GM18909 (cell line): Measurements from ENCODE around the gene CYB561.

Source experiments
- ATAC-seq: cut with Tn5 transposase; IDR thresholded peaks from one replicate; pipeline ENCODE4 v1.9.1; 2021; ENCODE audit warnings: mild to moderate bottlenecking; ENCODE audit not compliant: unreplicated experiment, poor library complexity

Gene CYB561

GRCh38 chr17:63445954-63446752 lies at the start of gene CYB561:
Gene CYB561 (minus strand): TSS chr17:63446306. CDS start chr17:63437547, 8,759 bp downstream.
- ATAC-seq, result peak; percentile 61

DNA sequence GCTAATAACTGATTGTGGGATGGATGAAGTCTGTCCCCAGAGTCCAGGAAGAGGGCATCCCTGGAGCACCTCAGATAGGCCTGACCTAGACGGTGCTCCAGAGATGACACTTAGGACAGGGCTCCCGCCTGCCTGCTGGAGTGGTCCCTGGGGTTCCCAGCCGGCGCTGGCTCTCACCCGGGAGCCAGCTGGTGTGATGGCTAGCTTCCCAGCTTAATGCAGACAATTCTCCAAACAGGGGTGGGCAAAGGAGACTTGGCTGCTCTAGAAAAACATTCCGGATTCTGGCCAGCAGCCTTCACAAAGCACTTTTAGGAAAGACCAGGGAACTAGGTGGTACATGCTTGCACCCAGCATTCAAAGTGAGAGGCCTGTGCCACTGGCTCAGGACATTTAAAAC lies 49.4 kb upstream of the CYB561 start:
- no peak for ATAC-seq

GRCh38 chr17:63494300-63494928 lies 48.3 kb upstream of the CYB561 start:
- no peak for ATAC-seq

- no peak for ATAC-seq
Observed at GRCh38 chr17:63493411-63493810, 47.3 kb upstream of the CYB561 start.

- no peak for ATAC-seq
Observed at GRCh38 chr17:63492940-63493339, 46.8 kb upstream of the CYB561 start.

- no peak for ATAC-seq
Observed at GRCh38 chr17:63491977-63492618, 46.0 kb upstream of the CYB561 start.

GRCh38 chr17:63491413-63491812 lies 45.3 kb upstream of the CYB561 start:
- no peak for ATAC-seq

DNA sequence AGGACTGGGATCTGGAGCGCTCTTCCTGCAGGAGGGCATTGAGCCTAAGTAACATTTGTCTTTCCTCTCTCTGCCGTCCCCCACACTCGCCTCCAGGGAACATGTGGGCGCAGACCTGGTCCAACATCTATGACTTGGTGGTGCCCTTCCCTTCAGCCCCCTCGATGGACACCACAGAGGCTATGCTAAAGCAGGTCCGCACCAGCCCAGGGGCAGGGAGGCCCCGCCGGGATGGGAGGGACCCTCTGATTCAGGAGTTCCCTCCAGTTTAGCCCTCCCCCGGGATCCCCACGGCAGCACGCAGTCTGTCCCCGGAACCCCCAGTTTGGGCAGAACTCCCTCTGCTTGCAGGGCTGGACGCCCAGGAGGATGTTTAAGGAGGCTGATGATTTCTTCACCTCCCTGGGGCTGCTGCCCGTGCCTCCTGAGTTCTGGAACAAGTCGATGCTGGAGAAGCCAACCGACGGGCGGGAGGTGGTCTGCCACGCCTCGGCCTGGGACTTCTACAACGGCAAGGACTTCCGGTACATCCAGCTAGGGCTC lies 44.8 kb upstream of the CYB561 start:
- no peak for ATAC-seq

DNA sequence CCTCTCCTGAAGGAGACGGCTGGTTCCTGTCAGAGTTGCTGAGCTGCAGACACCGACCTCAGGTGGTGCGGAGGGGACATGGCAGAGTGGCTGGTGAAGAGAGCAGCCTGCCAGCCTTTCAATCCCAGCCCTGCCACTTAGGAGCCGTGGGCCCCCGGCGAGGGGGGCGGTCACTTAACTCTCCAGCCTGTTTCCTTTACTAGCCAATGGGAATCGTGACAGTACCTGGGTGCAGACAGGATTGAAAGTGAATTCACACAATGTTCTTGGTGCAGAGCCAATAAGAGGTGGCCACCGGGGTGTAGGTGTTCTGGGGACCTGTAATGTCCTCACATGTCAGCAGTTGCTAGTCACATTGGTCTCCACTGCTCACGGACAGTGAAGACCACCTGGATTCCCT lies 44.2 kb upstream of the CYB561 start:
- no peak for ATAC-seq

GRCh38 chr17:63489291-63489690 lies 43.2 kb upstream of the CYB561 start:
- no peak for ATAC-seq

DNA sequence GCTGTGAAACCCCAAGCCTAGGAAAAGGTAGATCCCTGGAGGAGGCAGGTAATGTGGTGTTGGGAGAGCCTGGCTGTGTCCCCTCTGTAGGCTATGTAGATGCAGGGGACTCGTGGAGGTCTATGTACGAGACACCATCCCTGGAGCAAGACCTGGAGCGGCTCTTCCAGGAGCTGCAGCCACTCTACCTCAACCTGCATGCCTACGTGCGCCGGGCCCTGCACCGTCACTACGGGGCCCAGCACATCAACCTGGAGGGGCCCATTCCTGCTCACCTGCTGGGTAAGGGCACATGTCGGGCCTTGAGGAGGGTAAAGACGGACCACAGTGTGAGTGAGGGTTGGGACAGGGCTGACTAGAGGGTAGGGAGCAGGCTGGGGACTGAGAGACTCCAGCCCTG lies 42.7 kb upstream of the CYB561 start:
- no peak for ATAC-seq

GRCh38 chr17:63487014-63487339 lies 40.9 kb upstream of the CYB561 start:
- ATAC-seq, result no peak

GRCh38 chr17:63486317-63487013 lies 40.4 kb upstream of the CYB561 start:
- ATAC-seq, result no peak

DNA sequence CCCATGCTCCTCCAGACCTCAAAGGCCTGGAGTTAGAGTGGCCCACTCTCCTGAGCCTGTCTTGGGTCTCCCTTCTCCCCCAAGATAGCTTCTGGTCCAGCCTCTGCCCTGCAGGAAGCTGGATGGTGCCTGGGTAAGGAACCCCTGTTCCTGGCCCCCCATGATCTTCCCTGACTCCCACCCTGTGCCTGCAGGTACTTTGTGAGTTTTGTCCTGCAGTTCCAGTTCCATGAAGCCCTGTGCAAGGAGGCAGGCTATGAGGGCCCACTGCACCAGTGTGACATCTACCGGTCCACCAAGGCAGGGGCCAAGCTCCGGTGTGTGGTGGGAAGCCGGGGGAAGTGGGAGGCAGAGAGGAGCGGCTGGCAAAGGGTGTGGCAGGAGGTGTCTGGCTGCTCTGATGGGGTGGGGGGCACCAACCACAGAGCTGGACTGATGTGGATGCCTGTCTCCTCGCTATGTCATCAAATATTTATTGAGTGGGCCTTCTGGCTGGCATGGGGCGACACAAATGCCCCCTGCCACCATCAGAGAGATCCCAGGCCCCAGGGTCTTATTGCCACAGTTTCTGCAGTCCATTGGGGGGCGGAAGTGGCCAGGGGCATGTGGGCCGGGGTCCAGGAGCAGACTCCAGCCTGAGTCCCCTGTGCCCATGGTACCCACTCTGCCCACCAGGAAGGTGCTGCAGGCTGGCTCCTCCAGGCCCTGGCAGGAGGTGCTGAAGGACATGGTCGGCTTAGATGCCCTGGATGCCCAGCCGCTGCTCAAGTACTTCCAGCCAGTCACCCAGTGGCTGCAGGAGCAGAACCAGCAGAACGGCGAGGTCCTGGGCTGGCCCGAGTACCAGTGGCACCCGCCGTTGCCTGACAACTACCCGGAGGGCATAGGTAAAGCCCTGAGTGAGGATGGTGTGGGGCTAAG lies 37.8 kb upstream of the CYB561 start:
- no peak for ATAC-seq

DNA sequence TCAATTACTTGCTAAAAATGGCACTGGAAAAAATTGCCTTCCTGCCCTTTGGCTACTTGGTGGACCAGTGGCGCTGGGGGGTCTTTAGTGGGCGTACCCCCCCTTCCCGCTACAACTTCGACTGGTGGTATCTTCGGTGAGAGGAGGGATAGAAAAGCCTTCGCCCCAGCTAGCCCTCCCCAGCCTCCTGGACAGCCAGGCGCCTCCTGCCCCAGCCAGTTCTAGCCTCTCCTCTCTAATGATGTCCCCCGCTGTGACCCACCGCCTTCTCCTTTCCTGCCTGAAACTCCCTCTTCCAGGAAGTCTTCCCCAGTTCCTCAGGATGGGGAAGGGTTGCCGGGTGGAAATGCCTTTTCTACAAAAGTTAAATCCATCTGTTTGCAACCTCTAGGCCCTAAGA lies 36.9 kb upstream of the CYB561 start:
- no peak for ATAC-seq

DNA sequence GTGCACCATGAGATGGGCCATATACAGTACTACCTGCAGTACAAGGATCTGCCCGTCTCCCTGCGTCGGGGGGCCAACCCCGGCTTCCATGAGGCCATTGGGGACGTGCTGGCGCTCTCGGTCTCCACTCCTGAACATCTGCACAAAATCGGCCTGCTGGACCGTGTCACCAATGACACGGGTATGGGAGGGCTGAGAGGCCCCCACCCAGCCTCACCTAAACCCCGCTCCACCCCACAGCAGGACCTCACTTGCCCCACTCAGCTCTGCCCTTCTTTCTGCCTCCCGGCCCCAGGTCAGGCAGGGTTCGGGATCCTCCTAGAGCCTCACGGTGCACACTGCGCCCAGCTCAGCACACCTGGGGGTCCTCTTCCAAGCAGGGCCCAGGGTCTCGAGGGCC lies 36.4 kb upstream of the CYB561 start:
- ATAC-seq, result no peak

DNA sequence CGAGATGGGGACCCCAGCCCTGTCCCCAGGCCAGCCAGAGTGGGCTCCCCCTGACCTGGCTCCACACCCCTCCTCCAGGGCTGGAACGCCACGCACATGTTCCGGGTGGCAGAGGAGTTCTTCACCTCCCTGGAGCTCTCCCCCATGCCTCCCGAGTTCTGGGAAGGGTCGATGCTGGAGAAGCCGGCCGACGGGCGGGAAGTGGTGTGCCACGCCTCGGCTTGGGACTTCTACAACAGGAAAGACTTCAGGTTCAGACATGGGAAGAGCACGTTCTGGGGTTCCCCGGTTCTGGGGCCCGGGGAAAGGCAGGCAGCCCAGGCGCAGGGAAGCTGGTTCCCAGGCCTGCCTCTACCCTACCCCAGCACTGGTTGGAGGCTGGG lies 35.4 kb upstream of the CYB561 start:
- no peak for ATAC-seq

DNA sequence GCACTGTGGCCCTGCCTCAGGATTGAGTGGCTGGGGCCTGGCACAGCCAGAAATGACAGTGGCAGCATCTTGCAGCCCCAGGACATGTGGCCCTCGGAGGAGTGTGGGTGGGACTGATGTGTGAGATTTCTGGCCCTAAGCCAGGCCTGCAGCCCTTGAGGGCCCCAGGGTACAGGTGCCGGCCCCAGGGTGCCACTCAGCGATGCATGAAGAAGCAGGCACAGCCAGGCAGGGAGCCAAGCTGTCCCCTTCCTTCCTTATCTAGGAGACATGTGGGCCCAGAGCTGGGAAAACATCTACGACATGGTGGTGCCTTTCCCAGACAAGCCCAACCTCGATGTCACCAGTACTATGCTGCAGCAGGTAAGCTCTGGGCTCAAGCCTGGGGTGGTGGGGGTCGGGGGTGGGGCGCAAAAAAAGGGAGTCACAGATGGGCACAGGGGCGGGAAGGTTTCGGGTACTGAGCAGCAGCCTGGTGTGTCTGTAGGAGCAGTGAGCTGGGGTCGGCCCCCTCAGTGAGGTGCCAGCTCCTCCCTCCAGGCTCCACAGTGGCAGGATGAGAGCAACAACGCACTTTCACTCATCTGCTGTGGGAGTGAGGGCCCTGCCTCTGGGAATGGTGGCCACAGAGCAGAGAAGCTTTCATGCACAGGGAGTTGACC lies 34.9 kb upstream of the CYB561 start:
- no peak for ATAC-seq

DNA sequence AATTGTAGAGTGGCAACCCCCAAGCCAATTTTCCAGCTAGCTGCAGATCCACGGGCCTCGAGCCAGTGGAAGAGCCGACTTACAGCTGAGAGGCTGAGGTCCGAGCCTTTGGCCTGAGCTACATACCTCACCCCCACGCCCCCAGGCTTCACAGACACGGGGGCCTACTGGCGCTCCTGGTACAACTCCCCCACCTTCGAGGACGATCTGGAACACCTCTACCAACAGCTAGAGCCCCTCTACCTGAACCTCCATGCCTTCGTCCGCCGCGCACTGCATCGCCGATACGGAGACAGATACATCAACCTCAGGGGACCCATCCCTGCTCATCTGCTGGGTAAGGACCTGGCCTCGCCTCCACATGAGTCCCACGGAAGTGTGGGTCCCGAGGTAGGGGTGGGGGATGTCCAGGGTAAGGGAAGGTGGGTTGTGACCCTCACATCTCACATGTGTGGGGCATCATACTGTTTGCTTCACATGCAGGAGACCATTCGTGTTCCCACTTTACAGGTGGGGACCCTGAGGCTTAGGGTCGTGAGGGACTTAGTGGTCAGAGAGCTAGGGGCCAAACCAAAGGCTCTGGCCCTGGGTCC lies 34.2 kb upstream of the CYB561 start:
- ATAC-seq, result no peak
